ENCODE measurements around the gene ATXN10.

ATXN10 gene

GRCh38 chr22:45890351-45890635, 218.7 kb downstream of the ATXN10 start:
- TF ChIP-seq ZFX (IDR thresholded peaks at IDR 0.05) (no peak), CTCF (conservative IDR thresholded peaks at IDR 0.05) (no peak)
- no peak overlapping the region for H3K27ac ChIP-seq

DNA sequence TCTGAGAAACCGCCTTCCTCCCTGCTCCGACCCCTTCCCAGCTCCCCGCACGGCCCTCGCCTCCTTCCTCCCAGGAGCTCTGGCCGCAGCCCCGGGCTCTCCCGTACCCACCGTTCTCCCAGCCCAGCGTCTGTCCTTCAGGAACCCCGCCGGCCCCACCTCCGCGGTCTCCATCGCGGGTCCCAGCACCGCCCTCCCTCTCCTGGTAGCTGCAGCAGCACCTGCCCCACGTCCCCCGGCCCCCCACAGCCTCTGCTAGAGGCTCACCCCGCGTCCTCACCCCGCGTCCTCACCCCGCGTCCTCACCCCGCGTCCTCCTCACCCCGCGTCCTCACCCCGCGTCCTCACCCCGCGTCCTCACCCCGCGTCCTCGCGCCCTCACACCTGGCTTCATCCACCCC, 219.4 kb downstream of the ATXN10 start:
- TF ChIP-seq ZFX (IDR thresholded peaks at IDR 0.05) (no peak), CTCF (conservative IDR thresholded peaks at IDR 0.05) (no peak)
- no peak overlapping the region for H3K27ac ChIP-seq

- TF ChIP-seq CTCF (conservative IDR thresholded peaks at IDR 0.05) = no peak
- no peak for TF ChIP-seq ZFX (IDR thresholded peaks at IDR 0.05)
- no peak overlapping the region for H3K27ac ChIP-seq
These were observed 219.9 kb downstream of the ATXN10 start for GRCh38 chr22:45891471-45891995.

DNA sequence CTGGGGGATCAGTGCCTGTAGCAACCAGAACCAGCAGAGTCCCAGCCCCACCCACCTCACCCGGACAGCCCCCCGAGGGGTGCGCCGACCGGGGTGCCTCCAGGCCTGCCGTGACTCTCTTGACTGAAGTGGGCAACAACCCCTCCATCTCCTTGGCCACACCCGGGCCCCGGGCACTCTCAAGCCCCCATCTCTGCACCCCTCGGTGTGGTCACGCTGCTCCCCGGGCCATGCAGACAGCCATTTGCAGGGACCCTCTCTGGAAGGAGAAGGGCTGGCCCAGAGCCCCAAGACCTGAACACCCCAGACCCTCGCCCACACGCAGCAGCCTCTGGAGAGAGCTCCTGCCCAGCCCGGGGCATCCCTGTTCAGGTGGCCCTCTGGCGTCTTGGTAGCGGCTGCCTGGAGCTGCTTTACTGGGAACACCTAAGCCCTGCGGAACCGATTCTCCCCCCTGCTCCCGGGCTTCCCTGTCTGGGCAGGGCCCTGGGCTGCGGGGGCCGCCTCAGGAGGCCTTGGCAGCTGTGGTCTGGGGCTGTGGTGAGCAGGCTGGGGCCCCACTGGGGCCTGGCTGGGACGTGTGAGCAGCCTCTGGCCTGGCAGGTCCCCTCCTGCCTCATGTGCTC, 220.5 kb downstream of the ATXN10 start:
- H3K27ac ChIP-seq = no peak overlapping the region
- TF ChIP-seq CTCF (conservative IDR thresholded peaks at IDR 0.05) = no peak
- TF ChIP-seq ZFX (IDR thresholded peaks at IDR 0.05) = no peak

DNA sequence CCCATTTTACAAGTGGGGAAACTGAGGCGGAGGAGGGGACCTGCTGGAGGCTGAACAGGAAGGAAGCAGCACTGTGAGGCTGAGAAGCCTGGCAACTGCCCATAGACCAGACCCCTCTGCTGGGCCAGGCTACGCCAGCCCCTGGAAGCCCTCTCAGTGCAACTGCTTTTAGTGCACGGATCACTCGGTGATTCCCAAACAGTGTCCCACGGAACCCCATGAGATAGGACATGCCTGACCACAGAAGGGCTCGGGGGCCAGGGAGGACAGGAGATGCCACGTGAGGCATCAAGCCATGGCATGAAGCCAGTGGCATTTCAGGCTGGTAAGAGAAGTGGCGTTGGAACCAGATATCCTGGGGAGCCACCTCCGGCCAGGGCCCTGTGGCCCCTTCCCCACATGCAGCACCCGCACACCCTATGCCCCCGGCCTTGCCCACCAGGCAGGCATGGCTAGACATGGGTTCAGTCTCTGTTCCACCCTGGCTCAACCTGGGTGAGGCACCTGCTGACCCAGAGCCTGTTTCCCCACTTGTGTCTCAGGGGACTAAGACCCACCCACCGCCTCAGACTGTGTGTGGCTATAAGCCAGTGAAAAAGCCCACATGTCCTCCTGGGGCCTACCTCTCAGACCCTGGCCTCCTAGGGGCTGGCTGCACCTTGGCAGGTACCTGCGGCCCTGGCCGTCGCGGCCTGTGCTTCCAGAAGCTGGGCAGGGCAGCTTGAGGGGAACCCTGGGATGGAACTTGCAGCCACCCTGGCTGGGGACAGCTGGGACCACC, 221.2 kb downstream of the ATXN10 start:
- no peak for TF ChIP-seq ZFX (IDR thresholded peaks at IDR 0.05)
- TF ChIP-seq CTCF (conservative IDR thresholded peaks at IDR 0.05) = no peak
- H3K27ac ChIP-seq = no peak overlapping the region

DNA sequence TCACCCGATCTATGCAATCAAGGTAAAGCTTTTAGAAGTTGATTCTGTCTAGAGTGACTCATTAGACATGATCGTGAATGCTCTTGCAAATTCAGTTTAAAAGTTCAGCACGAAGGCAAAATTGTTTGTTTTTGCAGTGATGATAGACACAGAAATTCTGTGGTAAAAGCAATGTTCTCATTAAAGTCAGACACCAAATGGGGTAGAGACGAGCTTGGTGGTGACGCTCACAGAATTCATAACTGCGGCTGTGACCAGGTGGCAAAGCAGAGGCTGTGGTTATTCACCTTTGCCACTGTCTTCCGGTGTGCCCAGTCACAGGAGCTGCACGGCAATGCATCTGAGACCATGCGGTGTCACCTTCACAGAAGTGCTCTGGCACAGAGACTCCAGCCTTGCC, 221.9 kb downstream of the ATXN10 start:
- TF ChIP-seq CTCF (conservative IDR thresholded peaks at IDR 0.05) (no peak), ZFX (IDR thresholded peaks at IDR 0.05) (no peak)
- no peak overlapping the region for H3K27ac ChIP-seq
